DMS114 treated with DMSO at 0.1 percent for 48 hours (cell line): ENCODE measurements around the gene RBCK1.
A peak's percentile ranks its signal among the peaks of the same experiment; 100 is the strongest.
"Not testable (repeated sequence)": the region's sequence is repeated elsewhere in the genome, so short reads cannot be mapped to it uniquely, and the experiment has no call there.

Experiments
- DNase-seq: peaks from one replicate; lab custom pipeline; 2025; ENCODE audit not compliant: unreplicated experiment; lab: John Stamatoyannopoulos, UW

The RBCK1 gene

DNA sequence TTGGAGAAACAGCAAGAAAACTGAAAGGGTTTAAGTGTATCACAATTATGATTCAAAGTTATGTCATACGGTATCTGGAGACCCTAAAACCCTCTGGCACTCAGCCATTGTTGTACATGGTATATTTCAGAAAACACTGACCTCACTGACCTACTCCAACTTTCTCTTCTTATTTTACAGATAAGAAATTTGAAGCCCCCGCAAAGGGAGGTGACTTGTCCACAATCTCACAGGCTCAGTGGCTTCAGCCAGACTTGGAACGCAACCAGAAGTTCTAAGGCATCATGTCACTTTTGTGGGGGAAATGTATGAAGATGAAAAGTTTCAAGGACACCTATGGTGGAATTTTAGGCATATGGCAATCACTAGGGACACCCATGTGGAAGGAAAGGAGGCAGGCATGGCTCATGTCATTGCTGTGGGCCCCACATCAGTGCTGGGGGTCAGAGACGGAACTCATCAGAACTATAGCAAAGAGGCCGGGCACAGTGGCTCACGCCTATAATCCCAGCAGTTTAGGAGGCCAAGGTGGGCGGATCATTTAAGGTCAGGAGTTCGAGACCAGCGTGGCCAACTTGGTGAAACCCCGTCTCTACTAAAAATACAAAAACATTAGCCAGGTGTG, 32.7 kb upstream of the RBCK1 start:
- no peak for DNase-seq

DNA sequence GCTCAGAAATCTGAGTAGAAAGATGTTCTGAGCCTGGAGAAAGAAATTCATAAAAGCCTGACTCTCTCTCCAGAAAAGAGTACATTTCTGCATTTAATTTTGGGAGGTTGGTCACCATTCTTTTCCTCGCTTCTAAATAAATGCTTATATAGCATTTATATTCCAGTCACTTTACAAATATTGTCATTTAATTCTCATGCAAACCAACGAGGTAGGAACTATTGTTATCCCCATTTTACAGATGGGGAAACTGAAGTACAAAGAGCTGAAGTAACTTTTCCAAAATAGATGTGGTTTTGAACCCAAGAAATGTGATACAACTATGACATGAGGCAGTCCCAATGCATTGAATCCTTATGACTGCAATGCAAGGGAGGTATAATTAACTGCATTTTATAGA, 32.0 kb upstream of the RBCK1 start:
- no peak for DNase-seq

DNA sequence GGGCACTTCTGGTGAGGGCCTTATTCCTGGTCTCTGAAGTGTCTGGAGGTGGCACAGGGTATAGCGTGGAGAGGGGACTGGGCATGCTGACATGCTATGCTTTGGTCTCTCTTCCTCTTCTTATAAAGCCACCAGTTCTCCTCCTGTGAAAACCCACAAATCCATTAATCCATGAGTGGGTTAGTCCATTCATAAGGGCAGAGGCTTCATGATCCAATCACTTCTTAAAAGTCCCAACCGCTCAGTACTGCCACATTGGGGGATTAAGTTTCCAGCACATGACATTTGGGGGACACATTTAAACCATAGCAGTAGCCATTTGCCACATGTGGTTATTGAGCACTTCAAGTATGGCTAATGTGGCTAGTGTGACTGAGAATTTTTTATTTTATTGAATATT, 31.3 kb upstream of the RBCK1 start:
- no peak for DNase-seq

DNA sequence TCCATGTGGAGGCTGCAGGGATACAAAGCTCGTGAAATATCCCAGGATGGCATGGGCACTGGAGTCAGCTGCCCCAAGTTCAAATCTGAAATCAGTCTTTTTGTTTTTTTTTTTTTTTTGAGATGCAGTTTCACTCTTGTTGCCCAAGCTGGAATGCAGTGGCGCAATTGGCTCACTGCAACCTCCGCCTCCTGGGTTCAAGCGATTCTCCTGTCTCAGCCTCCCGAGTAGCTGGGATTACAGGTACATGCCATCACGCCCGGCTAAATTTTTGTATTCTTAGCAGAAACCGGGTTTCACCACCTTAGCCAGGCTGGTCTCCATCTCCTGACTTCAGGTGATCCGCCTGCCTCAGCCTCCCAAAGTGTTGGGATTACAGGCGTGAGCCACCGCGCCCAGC, 30.5 kb upstream of the RBCK1 start:
- not testable (repeated sequence) for DNase-seq

DNA sequence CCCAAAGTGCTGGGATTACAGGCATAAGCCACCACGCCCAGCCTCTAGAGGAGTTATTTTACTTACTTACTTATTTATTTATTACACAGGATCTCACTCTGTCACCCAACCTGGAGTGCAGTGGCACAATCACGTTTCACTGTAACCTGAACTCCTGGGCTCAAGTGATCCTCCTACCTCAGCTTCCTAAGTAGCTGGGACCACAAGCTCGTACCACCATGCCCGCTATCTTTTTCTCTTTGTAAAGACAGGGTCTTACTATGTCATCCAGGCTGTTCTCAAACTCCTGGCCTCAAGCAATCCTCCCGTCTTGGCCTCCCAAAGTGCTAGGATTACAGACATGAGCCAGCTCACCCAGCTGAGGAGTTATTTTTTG, 29.1 kb upstream of the RBCK1 start:
- no peak for DNase-seq

DNA sequence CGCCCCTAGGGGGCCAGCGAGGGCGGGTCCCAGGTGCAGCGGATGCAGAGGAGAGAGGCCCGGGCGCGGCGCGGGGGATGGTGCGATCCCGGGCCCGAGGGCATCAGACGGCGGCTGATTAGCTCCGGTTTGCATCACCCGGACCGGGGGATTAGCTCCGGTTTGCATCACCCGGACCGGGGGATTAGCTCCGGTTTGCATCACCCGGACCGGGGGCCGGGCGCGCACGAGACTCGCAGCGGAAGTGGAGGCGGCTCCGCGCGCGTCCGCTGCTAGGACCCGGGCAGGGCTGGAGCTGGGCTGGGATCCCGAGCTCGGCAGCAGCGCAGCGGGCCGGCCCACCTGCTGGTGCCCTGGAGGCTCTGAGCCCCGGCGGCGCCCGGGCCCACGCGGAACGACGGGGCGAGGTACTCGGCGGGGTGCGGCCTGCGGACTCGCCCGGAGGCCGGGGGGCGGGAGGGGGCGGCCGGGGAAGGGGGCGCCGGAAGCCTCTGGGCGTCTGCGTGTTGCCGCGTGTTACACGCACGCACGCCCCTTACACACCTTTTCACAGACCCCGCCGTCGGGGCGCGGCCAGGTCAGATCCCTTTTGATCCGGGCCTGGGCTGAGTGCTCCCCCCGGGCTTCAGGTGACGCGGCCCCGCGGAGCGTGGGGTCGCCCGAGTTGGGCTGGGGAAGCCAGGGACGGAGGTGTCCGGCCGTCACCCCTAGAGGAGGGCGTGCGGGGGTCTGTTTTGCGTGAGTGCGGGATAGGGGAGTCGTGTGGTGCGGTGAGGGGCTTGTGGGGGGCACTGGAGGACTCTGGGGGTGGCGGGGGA, 27.1 kb upstream of the RBCK1 start:
- DNase-seq, result no peak

DNA sequence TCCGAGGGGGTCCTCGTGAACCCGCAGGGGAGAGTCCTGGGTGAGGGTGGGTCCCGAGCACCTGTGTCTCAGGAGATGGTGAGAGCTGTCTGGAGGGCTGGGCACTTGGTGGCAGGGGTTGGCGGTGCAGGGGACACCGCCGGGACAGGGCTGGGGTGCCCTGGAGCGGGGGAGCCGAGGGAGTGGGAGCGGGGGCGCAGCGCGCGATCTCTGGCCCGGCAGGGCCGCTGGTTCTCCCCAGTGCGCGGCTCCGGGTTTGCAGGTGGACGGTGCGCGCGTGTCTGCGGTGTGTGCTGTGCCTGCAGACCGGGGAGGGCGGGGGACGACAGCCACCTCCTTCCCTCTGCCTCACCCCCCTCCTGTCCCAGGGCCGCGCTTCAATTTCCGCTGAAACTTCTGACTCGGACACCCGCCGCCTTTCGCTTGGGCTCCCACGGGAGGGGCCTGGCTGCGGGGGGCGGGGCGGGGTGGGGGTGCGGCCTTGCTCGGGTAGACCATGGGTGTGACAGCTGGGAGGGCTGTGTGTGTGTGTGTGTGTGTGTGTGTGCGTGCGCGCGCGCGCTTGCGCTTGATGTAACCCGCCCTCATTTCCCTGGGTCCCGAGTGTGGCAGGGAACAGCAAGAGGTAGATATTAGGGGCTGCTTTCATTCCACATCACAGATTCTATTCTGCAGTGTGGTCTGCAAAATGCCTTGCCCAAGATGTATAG, 26.4 kb upstream of the RBCK1 start:
- DNase-seq, result peak; percentile 14

DNA sequence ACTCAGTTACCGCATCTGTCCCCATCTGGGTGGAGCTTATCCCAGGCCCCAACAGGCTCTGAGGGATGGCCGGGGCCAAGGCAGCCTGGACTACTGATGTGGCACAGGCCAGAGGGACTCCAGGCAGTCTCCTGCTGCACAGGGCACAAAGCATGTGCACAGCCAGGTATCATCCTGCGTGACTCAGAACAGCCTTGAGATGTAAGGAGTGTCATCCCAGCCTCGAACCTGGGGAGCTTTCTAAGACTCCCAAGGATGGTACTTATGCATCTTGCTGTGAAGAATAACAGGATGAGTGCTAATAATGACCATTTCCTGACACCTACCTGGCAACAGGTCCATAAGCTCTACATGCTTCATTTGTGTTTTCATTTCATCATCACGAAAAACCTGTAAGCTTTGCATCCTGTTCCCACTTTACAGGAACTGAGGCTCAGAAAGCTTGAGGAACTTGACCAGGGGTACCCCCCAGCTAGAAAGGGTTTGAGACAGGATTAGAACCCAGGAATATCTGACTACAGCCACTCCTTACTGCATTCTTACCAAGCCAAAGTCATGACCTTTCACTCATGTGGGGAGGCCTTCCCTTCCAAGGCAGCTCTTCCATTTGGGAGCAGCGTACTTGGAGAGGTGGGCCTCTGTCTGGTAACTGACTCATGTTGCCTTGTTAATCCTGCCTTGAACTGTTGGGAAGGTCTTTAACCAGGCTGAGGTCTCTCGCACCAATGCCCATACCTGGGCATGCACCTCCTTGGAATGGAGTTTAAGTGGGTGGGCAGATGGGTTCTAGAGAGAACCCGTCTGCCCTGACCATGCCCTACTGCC, 25.6 kb upstream of the RBCK1 start:
- no peak for DNase-seq

DNA sequence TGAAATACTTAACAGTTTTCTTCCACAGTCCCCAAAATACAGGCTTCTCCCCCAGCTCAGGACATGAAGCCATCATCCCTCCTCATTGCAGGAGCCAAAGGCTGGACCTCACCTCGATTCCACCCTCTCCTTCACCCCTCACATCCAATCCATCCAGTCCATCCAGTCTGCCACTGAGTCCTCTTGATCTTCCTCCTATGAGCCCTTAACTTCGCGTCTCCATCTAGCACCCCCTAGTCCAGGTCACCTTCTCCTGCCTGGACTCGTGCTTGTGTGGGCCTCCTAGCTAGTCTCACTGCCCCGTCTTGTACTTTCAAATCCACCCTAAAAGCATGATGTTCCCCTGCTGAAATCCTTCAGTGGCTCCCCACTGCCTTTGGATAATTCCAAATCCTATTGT, 24.2 kb upstream of the RBCK1 start:
- DNase-seq, result no peak

DNA sequence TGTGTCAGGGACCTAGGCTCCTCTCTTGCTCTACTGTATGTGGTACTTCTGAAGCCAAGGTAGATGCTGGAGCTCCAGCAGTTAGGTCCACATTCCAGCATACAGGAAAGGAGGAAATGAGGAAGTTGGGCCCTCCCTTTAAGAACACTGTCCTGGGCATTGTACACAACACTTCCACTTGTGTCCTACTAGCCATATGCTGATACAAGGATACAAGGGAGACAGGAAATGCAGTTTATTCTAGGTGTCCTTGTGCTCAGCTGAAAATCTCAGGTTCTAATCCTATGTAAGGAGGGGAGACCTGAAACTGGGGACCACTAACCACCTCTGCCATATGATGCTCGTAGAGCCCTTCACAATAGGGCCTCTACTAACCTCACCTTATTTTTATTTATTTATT, 23.4 kb upstream of the RBCK1 start:
- no peak for DNase-seq

DNA sequence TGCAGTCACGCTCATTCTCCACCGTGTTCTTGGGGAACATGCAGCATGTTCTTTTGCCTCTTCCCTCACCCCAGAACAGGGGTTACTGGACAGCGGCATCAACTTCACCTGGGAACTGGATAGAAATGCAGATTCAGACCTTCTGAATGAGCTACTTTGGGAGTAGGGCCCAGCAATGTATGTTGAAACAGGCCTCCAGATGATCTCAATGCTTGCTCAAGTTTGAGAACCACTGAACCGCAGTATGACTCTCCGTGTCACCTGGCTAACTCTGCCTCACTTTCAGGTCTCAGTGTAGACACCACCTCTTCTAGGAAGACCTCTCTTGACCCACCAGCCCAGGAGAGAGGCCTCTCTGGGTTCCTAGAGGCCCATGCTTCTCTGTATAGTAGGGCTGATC, 22.7 kb upstream of the RBCK1 start:
- no peak for DNase-seq

DNA sequence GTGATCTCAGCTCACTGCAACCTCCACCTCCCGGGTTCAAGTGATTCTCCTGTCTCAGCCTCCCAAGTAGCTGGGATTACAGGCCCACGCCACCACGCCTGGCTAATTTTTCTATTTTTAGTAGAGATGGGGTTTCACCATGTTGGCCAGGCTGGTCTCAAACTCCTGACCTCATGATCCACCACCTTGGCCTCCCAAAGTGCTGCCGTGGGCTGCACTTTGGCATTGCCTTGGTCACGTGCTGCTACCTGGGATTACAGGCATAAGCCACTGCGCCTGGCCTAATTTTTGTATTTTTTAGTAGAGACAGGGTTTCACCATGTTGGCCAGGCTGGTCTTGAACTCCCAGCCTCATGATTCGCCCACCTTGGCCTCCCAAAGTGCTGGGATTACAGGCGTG, 21.5 kb upstream of the RBCK1 start:
- not testable (repeated sequence) for DNase-seq

DNA sequence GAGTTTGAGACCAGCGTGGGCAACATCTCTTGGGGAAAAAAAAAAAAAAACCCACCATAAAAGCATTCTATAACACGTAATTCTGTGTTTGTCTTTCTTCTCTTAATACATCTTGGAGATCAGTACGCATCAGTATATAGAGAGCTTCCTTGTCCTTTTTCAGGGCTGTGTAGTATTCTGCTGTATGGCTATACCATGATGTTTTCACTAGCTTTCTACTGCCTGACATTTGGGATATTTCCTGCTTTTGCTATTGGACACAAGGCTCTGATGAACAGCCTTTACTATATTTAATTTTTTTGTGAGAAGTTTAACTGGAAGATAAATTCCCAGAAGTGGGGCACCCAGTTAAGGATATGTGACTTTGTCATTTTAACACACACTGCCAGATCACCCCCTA, 20.6 kb upstream of the RBCK1 start:
- DNase-seq, result no peak

DNA sequence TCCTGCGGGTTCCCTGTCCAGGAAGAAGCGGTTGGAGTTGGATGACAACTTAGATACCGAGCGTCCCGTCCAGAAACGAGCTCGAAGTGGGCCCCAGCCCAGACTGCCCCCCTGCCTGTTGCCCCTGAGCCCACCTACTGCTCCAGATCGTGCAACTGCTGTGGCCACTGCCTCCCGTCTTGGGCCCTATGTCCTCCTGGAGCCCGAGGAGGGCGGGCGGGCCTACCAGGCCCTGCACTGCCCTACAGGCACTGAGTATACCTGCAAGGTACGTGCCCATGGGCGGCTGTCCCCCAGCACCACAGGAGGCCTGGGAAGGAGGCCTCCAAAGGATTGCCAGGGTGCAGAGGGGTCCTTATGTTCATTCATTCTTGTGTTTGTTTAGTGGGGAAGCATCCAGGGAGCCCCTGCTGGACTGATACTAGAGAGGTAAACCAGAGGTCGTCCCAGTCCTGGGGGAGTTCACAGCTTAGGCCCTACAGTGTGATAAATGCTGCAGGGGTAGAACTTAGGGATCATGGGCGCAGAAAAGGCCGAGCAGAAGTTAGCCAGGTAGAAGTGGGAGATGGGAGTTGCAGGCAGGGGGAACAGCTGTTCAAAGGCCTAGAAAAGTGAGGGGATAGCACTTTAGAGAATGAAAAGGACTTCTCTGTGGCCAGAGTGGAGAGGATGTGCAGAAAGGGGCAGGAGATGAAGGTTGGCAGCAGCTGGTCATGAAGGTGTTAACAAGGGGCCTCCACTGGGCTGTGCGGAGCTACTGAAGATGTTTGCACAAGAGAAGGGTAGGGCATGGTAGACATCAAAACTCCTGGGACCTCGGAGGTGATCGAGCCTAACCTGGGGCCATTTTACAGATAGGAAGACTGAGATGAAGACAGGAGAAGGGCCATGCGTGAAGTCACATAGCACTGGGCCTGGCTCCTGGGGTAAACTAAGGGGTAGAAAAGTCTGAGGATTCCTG, 19.8 kb upstream of the RBCK1 start:
- no peak for DNase-seq

DNA sequence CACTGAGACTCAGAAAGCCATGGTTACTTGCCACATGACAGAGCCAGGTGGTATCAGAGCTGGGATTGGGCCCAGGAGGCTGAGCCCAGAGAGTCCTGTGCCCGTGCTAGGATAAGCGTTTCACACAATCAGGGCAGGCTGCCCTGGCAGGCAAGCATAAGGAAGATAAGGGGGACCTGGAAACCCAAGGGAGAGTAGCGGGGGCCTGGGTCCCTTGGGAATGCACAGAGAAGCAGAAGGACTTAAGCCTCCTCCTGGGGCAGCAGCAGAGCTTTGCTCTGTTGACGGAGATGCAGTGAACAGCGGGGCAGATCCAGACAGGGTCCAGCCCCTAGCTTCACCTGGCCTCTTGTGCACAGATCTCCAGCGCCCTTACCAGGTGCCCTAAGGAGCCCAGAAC, 18.9 kb upstream of the RBCK1 start:
- no peak for DNase-seq

DNA sequence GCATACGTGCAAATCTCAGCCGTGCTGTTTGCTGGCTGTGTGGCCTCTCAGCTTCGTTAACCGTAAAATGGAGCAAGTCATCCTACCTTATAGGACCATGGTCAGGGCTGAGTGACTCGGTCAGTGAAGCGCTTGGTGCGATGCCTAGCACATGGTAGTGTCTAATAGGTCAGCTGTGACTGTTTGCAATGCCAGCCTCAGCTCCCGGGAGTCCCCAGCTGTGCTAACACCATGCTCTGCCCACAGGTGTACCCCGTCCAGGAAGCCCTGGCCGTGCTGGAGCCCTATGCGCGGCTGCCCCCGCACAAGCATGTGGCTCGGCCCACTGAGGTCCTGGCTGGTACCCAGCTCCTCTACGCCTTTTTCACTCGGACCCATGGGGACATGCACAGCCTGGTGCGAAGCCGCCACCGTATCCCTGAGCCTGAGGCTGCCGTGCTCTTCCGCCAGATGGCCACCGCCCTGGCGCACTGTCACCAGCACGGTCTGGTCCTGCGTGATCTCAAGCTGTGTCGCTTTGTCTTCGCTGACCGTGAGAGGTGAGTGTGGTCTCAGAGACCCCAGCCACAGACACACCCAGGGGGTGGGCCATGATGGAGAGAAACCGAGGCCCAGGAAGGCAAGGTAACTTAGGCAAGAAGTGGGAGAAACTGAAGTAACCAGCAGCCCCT, 16.9 kb upstream of the RBCK1 start:
- no peak for DNase-seq

DNA sequence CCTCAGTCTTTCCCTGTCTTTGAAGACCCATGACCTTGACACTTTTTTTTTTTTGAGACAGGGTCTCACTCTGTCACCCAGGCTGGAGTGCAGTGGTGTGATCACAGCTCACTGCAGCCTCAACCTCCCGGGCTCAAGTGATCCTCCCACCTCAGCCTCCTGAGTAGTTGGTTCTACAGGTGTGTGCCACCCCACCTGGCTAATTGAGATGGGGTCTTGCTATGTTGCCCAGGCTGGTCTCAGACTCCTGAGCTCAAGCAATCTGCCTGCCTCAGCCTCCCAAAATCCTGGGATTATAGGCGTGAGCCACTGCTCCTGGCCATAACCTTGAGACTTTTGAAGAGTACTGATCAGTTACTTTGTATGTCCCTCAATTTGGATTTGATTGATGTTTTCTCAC, 14.8 kb upstream of the RBCK1 start:
- DNase-seq, result not testable (repeated sequence)

DNA sequence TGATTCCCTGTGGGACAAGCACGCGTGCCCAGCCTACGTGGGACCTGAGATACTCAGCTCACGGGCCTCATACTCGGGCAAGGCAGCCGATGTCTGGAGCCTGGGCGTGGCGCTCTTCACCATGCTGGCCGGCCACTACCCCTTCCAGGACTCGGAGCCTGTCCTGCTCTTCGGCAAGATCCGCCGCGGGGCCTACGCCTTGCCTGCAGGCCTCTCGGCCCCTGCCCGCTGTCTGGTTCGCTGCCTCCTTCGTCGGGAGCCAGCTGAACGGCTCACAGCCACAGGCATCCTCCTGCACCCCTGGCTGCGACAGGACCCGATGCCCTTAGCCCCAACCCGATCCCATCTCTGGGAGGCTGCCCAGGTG, 11.9 kb upstream of the RBCK1 start:
- no peak for DNase-seq

DNA sequence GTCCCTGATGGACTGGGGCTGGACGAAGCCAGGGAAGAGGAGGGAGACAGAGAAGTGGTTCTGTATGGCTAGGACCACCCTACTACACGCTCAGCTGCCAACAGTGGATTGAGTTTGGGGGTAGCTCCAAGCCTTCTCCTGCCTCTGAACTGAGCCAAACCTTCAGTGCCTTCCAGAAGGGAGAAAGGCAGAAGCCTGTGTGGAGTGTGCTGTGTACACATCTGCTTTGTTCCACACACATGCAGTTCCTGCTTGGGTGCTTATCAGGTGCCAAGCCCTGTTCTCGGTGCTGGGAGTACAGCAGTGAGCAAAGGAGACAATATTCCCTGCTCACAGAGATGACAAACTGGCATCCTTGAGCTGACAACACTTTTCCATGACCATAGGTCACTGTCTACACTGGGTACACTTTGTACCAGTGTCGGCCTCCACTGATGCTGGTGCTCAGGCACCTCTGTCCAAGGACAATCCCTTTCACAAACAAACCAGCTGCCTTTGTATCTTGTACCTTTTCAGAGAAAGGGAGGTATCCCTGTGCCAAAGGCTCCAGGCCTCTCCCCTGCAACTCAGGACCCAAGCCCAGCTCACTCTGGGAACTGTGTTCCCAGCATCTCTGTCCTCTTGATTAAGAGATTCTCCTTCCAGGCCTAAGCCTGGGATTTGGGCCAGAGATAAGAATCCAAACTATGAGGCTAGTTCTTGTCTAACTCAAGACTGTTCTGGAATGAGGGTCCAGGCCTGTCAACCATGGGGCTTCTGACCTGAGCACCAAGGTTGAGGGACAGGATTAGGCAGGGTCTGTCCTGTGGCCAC, 11.3 kb upstream of the RBCK1 start:
- DNase-seq, result no peak
